Measurements from ENCODE around the gene DENND6A. TPM values are rescaled to one million over a fixed set of nuclear protein-coding genes. Genes with fewer than 3 reads are reported as not detected.

The DENND6A gene
- total and polyA plus RNA-seq, 2 of the 13 experiments (the other 11 are each of a cell fraction or from before 2014, with no cell fraction given), result 9.4 to 11.1 TPM

GRCh38 chr3:57597127-57597923 lies 95.6 kb downstream of the DENND6A start, which contains the start of gene ARF4 (continued):
- TF ChIP-seq HMGXB3 (CRISPR knock-in tag; IDR thresholded peaks at IDR 0.05; ENCODE audit: borderline replicate concordance), result no peak; the same call in none of the 2 replicates
- peak; percentile 90 for TF ChIP-seq PHF20 (CRISPR knock-in tag; IDR thresholded peaks at IDR 0.05)
- 0 out of 2 replicates have a peak, but pooled peaks have one; percentile 50 for TF ChIP-seq ZNF136 (CRISPR knock-in tag; IDR thresholded peaks at IDR 0.05; ENCODE audit: low read depth)
- peak; percentile 46; the same call in 1 of the 2 replicates for TF ChIP-seq XBP1 (CRISPR knock-in tag; IDR thresholded peaks at IDR 0.05)
- no peak for TF ChIP-seq SRSF9 (IDR thresholded peaks at IDR 0.05; ENCODE audit: borderline replicate concordance, insufficient read depth, low read depth, low read length, poor library complexity, severe bottlenecking)
- TF ChIP-seq ZNF18 (CRISPR knock-in tag; IDR thresholded peaks at IDR 0.05; ENCODE audit: insufficient replicate concordance), result no peak
- TF ChIP-seq NFYB (CRISPR knock-in tag; IDR thresholded peaks at IDR 0.05), result peak; percentile 90
- no peak for TF ChIP-seq PAX8 (CRISPR knock-in tag; IDR thresholded peaks at IDR 0.05; ENCODE audit: borderline replicate concordance)
- no peak for TF ChIP-seq ZFAT (CRISPR knock-in tag; conservative IDR thresholded peaks at IDR 0.05)
- TF ChIP-seq RCOR2 (CRISPR knock-in tag; IDR thresholded peaks at IDR 0.05), result no peak
- 0 out of 2 replicates have a peak, but pooled peaks have one; percentile 20 for TF ChIP-seq ZFP36L1 (CRISPR knock-in tag; IDR thresholded peaks at IDR 0.05)
- no peak for TF ChIP-seq TCF7L2 (IDR thresholded peaks at IDR 0.05; ENCODE audit: low read depth, low read length)
- peak; percentile 35; the same call in 1 of the 2 replicates for TF ChIP-seq ZNF546 (CRISPR knock-in tag; conservative IDR thresholded peaks at IDR 0.05)
- no peak for TF ChIP-seq RFX1 (IDR thresholded peaks at IDR 0.05)
- peak; percentile 81 for TF ChIP-seq YEATS4 (CRISPR knock-in tag; IDR thresholded peaks at IDR 0.05; ENCODE audit: borderline replicate concordance)
- no peak; the same call in 1 of the 2 replicates for TF ChIP-seq PLSCR1 (CRISPR knock-in tag; IDR thresholded peaks at IDR 0.05; ENCODE audit: borderline replicate concordance)
- TF ChIP-seq ARNTL (CRISPR knock-in tag; IDR thresholded peaks at IDR 0.05), result peak; percentile 63; the same call in 1 of the 2 replicates
- TF ChIP-seq ZNF224 (CRISPR knock-in tag; IDR thresholded peaks at IDR 0.05), result peak; percentile 28; the same call in 1 of the 2 replicates
- no peak for TF ChIP-seq ISX (CRISPR knock-in tag; conservative IDR thresholded peaks at IDR 0.05)
- TF ChIP-seq POLR2A (IDR thresholded peaks at IDR 0.05; ENCODE audit: insufficient read depth in 1 of 2, low read depth in 2 of 2, low read length in 2 of 2), result peak; percentile 93 to 99
- no peak; the same call in 1 of the 2 replicates for TF ChIP-seq E2F5 (CRISPR knock-in tag; conservative IDR thresholded peaks at IDR 0.05)
- TF ChIP-seq ZNF256 (CRISPR knock-in tag; conservative IDR thresholded peaks at IDR 0.05), result no peak
- no peak for TF ChIP-seq ZNF577 (CRISPR knock-in tag; IDR thresholded peaks at IDR 0.05; ENCODE audit: borderline replicate concordance, low read depth)
